GM21528 (cell line): ENCODE results near the gene TNP2.

Experiments used
- ATAC-seq: cut with Tn5 transposase; IDR thresholded peaks from one replicate; pipeline ENCODE4 v1.9.1; 2021; ENCODE audit warnings: mild to moderate bottlenecking, moderate library complexity; ENCODE audit not compliant: unreplicated experiment, low FRiP score

Gene TNP2

DNA sequence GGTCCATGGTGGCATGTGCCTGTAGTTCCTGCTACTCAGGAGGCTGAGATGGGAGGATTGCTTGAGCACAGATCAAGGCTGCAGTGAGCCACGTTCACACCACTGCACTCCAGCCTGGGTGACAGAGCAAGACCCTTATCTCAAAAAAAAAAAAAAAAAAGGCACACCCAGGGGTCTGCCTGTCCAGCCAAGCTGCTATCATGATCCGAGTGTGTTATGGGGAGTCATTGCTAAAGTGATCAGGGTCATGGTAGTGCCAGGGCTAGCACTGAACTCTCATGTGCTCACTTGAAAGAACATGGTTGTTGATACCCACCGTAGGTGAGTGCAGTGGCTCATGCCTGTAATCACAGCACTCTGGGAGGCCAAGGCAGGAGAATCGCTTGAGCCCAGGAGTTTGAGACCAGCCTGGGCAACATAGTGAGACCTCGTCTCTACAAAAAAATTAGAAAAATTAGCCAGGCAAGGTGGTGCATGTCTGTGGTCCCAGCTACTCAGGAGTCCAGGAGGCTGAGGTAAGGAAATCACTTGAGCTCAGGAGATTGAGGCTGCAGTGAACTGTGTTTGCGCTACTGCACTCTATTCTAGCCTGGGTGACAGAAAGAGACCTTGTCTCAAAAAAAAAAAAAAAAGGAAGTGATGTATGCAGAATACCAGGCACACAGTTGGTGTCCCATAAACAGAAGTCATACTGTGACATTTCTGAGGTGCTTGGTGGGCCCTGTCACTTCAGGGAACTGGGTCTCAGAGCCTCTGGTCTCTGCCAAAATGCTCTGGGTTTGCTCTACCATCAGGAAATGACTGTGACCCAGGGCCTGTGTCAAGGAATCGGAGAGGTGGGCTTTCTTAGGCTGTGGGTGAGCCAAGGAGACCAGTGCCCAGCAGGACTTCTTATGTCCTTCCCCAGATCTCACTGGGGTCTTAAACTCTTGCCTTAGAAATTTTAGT lies 9.8 kb upstream of the TNP2 start:
- no peak for ATAC-seq

GRCh38 chr16:11277607-11278337 lies 8.6 kb upstream of the TNP2 start:
- ATAC-seq: no peak

- no peak for ATAC-seq
Observed at GRCh38 chr16:11276896-11277593, 7.9 kb upstream of the TNP2 start.

DNA sequence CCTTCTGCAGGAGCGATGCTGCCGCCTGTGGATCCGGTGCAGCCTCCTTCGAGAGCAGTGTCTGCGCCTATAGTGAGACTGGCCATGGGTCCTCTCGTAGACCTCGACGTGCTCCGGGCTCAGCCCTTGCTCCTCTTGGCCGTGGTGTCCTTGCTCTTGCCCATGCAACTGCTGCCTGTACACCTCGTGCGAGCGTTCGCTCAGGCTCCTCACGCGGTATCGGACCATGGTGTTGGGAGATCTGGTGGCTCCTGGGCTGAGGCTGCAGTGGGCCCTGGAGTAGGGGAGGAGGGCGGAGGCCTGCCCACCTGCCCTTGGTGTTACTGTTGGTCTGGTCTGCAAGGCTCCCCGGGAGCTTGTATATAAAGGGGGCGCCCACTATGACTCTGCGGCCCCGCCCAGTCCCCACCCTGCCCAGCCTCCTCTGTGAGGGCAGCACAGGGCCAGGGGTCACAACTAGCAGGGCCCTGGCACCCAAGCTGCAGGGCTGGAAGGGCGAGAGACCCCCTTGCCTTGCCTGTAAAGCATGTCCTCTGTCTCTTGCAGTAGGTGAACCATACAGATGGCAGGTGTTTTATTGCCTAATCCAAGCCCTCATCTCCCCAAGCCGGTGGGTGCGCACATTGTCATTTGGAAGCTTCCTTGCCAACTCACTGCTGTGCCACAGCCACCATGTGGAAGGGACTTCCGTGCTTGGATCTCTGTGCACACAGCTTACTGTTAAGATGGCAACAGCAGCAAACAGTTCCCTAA lies 7.2 kb upstream of the TNP2 start, which contains the start of gene PRM2:
PRM2 (minus strand) TSS at position 338 of the 753 bp plus-strand sequence; CDS start at position 228, 110 bp downstream.
- no peak for ATAC-seq

GRCh38 chr16:11274964-11275363 lies 5.8 kb upstream of the TNP2 start:
- ATAC-seq: no peak

GRCh38 chr16:11273721-11274324 lies 4.7 kb upstream of the TNP2 start:
- ATAC-seq: no peak

GRCh38 chr16:11272921-11273720 lies 4.0 kb upstream of the TNP2 start, which contains the start of gene PRM3:
PRM3 (minus strand) TSS chr16:11273629; CDS start chr16:11273595, 34 bp downstream.
- no peak for ATAC-seq

GRCh38 chr16:11272484-11272883 lies 3.4 kb upstream of the TNP2 start:
- ATAC-seq: no peak

DNA sequence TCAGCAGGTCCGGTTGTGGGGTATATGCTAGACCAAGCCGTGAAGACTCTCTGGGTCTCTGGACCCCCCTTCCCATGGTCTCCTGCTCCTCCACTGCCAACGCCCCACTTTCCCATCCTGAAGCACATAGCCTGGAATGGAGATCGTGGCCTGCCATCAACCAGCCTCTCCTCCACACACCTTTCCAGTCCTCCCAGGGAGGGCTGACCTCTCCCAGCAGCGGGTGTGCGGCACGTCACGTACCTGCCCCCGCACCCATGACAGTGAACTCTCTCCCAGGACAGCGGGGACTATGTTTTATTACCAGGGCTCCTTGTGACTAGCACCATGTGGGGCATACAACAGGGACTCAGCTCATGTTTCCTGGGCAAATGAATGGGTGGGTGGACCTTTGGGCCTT lies 2.5 kb upstream of the TNP2 start:
- no peak for ATAC-seq

- no peak for ATAC-seq
Observed at GRCh38 chr16:11270602-11271162, 1.6 kb upstream of the TNP2 start.

- no peak for ATAC-seq
Observed at GRCh38 chr16:11265124-11265523, 4.0 kb downstream of the TNP2 start.

- no peak for ATAC-seq
Observed at GRCh38 chr16:11264155-11264832, 4.8 kb downstream of the TNP2 start.

DNA sequence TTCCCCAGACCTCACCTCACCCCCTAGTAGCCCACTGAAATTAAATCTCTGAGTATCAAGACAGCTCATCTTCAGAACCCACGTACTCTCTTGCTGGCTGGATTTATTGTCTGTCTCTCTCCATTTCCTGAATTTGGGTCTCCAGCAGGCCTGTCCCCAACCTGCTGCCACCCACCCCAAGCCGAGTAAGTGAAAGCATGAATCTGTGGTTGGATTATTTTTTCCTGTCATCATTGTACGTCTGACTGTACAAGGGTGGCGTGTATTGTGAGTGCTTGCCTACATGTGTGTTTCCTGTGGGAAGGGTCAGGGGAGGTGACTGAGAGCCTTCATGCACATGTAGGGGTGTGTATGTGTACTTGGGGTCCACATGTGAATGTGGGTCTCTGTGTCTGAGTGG lies 5.4 kb downstream of the TNP2 start:
- ATAC-seq: no peak

DNA sequence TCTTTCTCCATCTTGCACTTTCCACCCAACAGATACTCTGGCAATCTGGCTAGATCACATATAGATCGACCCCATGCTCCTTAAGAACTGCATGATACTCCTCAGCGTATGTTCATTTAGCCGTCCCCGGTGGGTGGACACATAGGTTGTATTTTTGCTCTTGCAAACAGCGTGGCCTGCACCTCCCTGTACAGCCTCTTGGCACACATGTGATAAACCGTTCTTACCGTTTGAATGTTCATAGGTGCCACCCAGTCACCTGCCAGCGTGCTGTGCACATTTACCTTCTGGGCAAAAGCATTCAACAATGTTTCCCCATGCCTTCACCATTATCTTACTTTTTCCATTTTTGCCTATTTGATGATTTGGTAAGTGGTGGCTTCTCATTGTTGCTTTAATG lies 6.2 kb downstream of the TNP2 start:
- no peak for ATAC-seq

DNA sequence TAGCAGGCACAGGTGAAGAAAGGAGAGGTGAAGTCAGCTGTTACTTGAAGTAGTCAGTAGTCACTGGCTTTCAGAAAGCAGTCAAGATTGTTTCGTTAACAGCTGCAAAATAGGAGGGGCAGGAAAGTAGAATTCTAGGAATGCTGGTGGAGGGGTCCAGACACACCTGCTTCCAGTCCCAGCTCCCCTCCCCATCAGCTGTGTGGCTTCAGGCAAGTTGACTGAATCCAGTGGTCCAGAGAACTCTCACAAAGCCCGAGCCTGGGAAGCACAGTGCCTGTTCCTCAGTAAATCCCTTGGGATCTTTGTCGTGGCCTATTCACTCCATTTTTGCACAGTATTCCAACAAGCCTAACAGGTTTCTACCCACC lies 8.5 kb downstream of the TNP2 start:
- no peak for ATAC-seq

DNA sequence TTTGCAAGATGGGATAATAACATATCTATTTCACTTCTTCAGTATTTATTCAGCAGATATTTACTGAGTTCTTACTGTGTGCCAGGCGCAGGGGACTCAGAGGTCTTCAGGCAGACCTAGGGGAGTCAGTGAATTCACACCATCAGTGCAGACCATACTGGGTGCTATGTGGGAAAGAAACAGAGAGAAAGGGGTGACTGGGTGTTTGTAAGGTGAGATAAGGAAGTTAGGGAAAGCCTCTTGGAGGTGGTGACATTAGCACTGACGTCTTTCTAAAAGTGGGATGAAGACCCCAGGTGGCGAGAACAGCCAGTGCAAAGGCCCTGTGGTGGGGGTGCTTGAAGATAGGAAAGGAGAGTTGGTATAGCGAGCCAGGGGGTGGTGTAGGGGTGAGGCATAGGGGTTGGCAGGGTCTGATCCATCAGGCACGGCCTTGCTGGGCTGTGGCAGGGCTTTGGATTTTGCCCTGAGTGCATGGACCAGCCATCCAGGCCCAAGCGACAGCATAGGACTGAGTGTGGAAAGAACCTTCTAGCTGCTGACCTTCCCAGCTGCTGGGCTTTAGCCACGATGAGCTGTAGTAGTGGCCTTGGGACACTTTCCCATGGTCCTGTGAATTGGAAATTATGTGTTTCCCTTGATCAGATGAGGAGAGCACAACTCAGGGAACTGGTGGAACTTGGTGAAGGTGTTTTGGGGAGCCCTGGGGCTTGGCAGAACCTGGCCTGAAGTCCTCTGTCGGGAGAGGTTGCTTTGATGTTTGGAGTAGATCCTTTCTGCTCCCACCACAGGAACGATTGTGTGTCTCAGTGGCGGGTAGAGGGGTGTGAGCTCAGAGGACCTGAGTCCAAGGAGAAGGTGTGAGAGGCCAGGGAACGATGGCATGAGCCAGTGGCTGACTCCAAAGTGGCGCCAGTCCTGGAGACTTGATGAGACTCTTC lies 9.2 kb downstream of the TNP2 start:
- ATAC-seq: no peak
